ENCODE measurements around the gene AQP12A. TPM values are rescaled to one million over a fixed set of nuclear protein-coding genes. Genes with fewer than 3 reads are reported as not detected.

AQP12A gene
- total RNA-seq, 1 donor, result not detected

DNA sequence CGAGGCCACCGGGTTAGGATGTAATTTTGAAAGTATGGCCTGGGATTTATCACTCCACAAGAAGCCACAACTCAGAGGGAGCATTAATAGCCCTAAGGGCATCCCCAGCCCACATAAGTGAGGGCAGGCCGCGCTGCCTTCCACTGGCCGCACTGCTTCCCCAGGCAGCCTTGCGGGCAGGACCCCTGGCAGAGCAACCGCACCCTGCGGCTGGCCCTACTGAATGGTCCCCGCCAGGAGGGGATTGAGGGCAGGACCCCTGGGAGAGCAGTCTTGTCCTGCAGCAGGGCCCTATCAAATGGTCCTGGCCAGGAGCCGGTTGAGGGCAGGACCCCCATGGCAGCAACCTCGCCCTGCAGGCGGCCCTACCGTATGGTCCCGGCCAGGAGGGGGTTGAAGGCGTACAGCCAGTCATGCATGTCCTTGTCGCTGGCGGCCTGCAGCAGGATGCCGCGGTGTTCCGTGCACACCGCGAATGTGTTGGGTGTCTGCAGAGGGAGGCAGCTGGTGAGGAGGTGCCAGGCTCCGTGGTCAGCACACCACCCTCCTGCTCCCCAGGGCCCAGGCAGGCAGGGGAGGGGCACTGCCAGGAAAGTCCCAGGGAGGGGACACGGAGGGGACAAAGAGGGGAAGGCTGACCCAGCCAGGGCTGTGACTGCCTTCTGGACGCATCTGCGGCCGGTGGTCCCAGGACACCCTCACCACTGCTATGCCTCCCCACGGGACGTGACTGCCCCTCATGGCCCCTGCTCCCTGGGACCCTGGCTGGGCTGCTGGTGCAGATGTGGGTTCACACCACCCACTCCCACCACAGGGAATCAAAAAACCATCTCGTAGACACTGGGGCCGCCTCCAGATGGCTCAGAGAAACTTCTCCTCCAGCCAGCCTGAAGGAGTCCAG is 26.3 kb downstream of the AQP12A start:
- no peak for DNase-seq (ENCODE audit: low read depth)

DNA sequence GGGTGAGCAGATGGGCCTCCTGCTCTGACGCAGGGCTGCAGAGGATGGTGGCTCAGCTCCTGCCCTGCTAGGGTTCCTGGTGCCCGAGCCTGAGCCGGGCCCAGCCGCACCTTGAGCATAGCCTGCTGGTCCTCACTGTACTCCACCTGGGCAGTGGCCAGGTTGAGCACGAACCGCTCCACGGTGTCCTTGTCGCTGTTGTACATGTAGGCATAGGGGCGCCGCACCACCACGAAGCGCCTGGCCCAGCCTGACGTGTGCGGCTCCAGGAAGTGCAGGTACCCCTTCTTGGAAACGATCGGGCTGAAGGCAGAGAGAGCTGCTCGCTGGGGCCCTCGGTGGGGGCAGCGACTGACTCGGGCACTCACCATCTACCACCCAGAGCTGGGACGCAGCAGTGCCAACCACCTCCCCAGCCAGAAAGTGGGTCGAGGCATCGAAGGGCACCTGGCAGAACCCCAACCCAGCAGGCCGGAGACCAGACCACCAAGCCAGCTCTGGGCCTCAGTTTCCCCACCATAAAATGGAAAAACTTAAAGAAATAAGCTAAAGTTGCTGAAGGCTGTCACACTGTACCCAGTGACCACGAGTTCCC is 27.3 kb downstream of the AQP12A start:
- TF ChIP-seq, protein P1, sequence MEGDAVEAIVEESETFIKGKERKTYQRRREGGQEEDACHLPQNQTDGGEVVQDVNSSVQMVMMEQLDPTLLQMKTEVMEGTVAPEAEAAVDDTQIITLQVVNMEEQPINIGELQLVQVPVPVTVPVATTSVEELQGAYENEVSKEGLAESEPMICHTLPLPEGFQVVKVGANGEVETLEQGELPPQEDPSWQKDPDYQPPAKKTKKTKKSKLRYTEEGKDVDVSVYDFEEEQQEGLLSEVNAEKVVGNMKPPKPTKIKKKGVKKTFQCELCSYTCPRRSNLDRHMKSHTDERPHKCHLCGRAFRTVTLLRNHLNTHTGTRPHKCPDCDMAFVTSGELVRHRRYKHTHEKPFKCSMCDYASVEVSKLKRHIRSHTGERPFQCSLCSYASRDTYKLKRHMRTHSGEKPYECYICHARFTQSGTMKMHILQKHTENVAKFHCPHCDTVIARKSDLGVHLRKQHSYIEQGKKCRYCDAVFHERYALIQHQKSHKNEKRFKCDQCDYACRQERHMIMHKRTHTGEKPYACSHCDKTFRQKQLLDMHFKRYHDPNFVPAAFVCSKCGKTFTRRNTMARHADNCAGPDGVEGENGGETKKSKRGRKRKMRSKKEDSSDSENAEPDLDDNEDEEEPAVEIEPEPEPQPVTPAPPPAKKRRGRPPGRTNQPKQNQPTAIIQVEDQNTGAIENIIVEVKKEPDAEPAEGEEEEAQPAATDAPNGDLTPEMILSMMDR (IDR thresholded peaks at IDR 0.05; ENCODE audit: insufficient read depth, low read depth, low read length), result no peak
- no peak overlapping the region for H3K4me3 ChIP-seq (ENCODE audit: low read depth, low read length)
- no peak for DNase-seq (ENCODE audit: low read depth)

More for the DNA sequence above, 26.3 kb downstream of the AQP12A start:
- H3K4me3 ChIP-seq (ENCODE audit: low read depth, low read length), result no peak overlapping the region
- TF ChIP-seq, protein P1 (IDR thresholded peaks at IDR 0.05; ENCODE audit: insufficient read depth, low read depth, low read length), result no peak

DNA sequence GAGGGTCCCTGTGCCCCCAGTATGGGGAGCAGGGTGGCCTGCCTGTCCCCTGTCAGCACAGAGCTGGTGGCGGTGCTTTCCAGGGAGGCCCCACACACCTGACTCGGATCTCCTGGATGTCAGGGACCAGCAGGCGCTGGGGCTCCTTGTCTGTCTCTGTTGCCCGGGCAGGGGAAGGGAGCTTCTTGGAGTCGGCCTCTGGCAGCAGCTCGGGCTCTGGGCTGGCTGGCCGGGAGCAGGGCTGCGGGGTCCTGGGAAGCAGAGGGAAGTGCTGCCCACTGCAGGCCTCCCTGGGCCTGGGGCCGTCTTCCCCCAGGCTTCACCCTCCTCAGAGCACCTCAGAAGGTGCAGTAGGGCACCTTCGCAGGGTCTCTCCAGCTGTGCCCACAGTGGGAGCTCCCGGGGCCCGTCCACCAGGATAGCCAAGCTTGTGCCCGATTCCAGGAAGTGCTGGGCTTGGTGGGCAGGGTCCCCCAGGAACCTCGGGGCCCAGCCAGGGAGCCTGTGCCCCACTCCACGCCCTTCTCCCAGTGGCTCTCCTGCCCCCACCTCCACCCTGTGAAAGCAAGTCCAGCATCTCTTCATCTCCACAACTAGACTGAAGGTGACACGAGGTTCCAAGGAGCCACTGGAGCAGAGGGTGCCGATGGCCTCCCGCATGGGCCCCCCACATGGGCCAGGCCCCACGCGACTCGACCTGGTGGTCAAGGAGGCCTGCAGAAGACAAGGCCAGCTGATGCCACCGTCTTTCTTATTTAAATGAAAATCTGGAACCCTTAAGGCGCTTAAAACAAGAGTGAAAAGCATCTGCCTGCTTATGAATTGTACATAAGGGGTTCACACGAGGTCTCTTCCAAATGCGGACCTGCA is 28.2 kb downstream of the AQP12A start:
- TF ChIP-seq, protein P1 (IDR thresholded peaks at IDR 0.05; ENCODE audit: insufficient read depth, low read depth, low read length), result no peak
- no peak for DNase-seq (ENCODE audit: low read depth)
- no peak overlapping the region for H3K4me3 ChIP-seq (ENCODE audit: low read depth, low read length)

DNA sequence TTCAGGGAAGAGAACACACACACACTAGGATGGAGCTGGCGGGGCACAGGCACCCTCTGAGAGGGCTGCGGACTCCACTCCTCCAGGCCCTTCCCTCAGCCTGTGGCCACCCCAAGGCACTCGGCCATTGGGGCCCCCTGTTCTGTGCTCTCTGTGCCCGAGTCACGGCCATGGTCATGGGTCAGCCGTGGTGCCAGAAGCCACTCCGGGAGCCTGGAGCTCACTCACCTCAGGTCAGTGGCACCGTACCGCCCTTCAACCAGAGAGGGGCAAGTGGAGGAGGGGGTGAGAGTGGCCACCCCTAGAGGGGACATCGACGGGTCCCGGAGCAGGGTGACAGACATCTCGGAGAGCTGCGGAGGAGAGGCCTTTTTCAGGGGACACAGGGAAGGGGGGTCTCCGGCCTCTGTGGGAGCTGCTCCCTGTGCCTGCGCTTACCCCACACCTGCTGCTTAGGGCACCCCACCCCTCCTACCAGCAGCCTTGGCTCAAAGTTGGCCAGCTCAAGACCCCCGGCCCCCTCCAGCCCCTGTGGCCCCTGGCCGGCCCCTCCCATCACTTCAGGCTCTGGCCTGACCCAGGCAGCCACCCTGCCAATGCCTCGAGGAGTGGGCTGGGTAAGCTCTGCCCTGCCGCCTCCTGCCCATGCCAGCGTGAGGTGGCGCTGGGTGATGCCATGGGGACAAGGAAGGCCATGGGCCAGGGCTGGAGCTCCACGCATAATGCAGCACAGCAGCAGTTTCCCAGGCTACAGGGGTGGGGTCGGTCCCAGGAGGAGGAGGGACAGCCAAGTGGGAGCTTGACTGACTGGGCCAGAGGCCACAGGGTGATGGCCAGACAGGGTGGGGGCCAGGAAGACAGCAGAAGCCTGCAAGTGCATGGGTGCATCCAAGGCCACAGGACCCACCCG is 29.3 kb downstream of the AQP12A start:
- TF ChIP-seq, protein P1 (IDR thresholded peaks at IDR 0.05; ENCODE audit: insufficient read depth, low read depth, low read length), result no peak
- DNase-seq (ENCODE audit: low read depth), result no peak
- no peak overlapping the region for H3K4me3 ChIP-seq (ENCODE audit: low read depth, low read length)

DNA sequence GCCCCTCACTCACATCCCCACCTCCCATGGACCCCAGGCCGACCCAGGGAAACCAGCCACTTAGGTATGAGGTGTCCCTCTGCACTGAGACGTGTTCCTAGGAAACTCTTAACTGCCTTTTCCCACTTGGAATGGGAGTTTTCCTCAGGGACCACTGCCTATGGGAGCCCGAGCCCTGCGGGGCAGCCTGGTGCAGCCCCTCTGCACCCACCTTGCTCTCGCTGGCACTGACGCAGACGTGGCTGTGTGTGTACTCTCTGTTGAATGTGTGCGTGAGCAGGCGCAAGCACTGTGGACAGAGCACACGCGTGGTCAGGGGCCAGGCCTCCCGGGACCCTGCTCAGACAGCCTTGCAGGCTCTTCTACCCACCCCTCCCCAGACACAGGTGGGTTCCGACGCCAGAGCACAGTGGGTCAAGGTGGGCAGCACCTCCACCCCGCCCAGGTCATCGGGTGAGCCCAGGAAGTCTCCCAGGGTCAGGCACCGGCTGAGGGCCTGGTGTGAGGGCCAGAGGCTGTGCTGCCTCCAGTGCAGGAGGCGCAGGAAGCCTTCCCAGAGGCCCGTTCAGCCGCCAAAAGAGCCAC is 30.0 kb downstream of the AQP12A start:
- DNase-seq (ENCODE audit: low read depth), result no peak
- TF ChIP-seq, protein P1 (IDR thresholded peaks at IDR 0.05; ENCODE audit: insufficient read depth, low read depth, low read length), result no peak
- H3K4me3 ChIP-seq (ENCODE audit: low read depth, low read length), result no peak overlapping the region
